Fibroblast of skin of scalp (primary cell): ENCODE data around the gene FEM1C.

Experiments
- DNase-seq: peaks from one replicate; pipeline ENCODE4 v3.0.0-alpha.2; 2013

FEM1C gene

GRCh38 chr5:115557667-115558387 is 13.3 kb upstream of the FEM1C start:
- DNase-seq, result peak; percentile 15

GRCh38 chr5:115556276-115556675 is 11.7 kb upstream of the FEM1C start:
- DNase-seq, result no peak

GRCh38 chr5:115555084-115555633 is 10.6 kb upstream of the FEM1C start:
- DNase-seq, result no peak

- DNase-seq, result no peak
Observed at GRCh38 chr5:115553082-115553481, 8.5 kb upstream of the FEM1C start.

GRCh38 chr5:115551415-115551814 is 6.8 kb upstream of the FEM1C start:
- DNase-seq, result peak; percentile 43

GRCh38 chr5:115549154-115549553 is 4.6 kb upstream of the FEM1C start:
- peak; percentile 45 for DNase-seq

- no peak for DNase-seq
Observed at GRCh38 chr5:115548683-115549082, 4.1 kb upstream of the FEM1C start.

GRCh38 chr5:115545351-115545882 is 842 bp upstream of the FEM1C start:
- DNase-seq, result no peak

- DNase-seq, result no peak
Observed at GRCh38 chr5:115544043-115544435, 536 bp downstream of the FEM1C start.

GRCh38 chr5:115543365-115544042 is 1.1 kb downstream of the FEM1C start:
- DNase-seq, result peak; percentile 55

- no peak for DNase-seq
Observed at GRCh38 chr5:115542651-115543364, 1.8 kb downstream of the FEM1C start.

GRCh38 chr5:115542086-115542485 is 2.5 kb downstream of the FEM1C start:
- DNase-seq, result no peak

- DNase-seq, result no peak
Observed at GRCh38 chr5:115541611-115542010, 3.0 kb downstream of the FEM1C start.

- DNase-seq, result no peak
Observed at GRCh38 chr5:115535479-115536035, 9.0 kb downstream of the FEM1C start.

GRCh38 chr5:115532517-115532916 is 12.1 kb downstream of the FEM1C start:
- no peak for DNase-seq

- DNase-seq, result no peak
Observed at GRCh38 chr5:115531787-115532367, 12.7 kb downstream of the FEM1C start.

- no peak for DNase-seq
Observed at GRCh38 chr5:115531380-115531779, 13.2 kb downstream of the FEM1C start.

GRCh38 chr5:115530426-115530825 is 14.1 kb downstream of the FEM1C start:
- DNase-seq, result no peak

- DNase-seq, result no peak
Observed at GRCh38 chr5:115526604-115527003, 18.0 kb downstream of the FEM1C start.

GRCh38 chr5:115524199-115524847 is 20.3 kb downstream of the FEM1C start:
- no peak for DNase-seq

GRCh38 chr5:115522832-115523403 is 21.7 kb downstream of the FEM1C start:
- DNase-seq, result no peak
